H1 (cell line): Measurements from ENCODE around the gene CACUL1. TPM values are rescaled to one million over a fixed set of nuclear protein-coding genes. Genes with fewer than 3 reads are reported as not detected.

Source experiments
- ASH2L ChIP-seq: fragments of 200-600, 300-600 bp; sonication (generic); IDR thresholded peaks from one replicate; pipeline ENCODE4 v1.7.1; 2017; ENCODE audit warnings: low read length
- EGR1 ChIP-seq: IDR thresholded peaks from 2 replicates; pipeline ENCODE4 v1.6.1; 2011; ENCODE audit warnings: low read depth, low read length, borderline replicate concordance
- EZH2 ChIP-seq: fragments of 200-600 bp; sonication (generic); IDR thresholded peaks from 2 replicates; pipeline ENCODE4 v1.7.1; 2012; ENCODE audit warnings: low read depth, mild to moderate bottlenecking, moderate library complexity, low read length, inconsistent platforms; ENCODE audit not compliant: severe bottlenecking
- MAX ChIP-seq: IDR thresholded peaks from 2 replicates; pipeline ENCODE4 v1.6.1; 2012; ENCODE audit warnings: inconsistent platforms
- RNF2 ChIP-seq: fragments of 200-900, 300-1000 bp; sonication (generic); IDR thresholded peaks from 2 replicates; pipeline ENCODE4 v1.7.1; 2016; ENCODE audit warnings: borderline replicate concordance, low read depth, mild to moderate bottlenecking, antibody characterized with exemption, low read length; ENCODE audit not compliant: poor library complexity, severe bottlenecking; ENCODE audit errors: missing control alignments
- ZNF274 ChIP-seq: IDR thresholded peaks from 2 replicates; pipeline ENCODE4 v1.7.0; 2012; ENCODE audit warnings: low read length, borderline replicate concordance; ENCODE audit errors: extremely low read depth
- polyA plus RNA-seq, 7 experiments: library from polyadenylated mRNA; depleted of rRNA in 3 of 7; stranded (reverse) in 5 of 7; unstranded in 2 of 7; fragments of >200 nt in 5 of 7; fragments of 200-250 nt in 2 of 7; gene quantifications; 1 replicate in 5 of 7; 2 replicates in 1 of 7; 4 replicates in 1 of 7; pipeline versions ENCODE4 v1.2.1 to v1.2.3, GENCODE V29; 2011 to 2013; ENCODE audit warnings: missing spikeins in 2 of 7, mixed read lengths in 2 of 7
- total RNA-seq: library from RNA; stranded (reverse); fragmentation: NEBNext Ultra II Directional; extraction: Animal tissue kit (Norgen Biotek cat#: 25700); gene quantifications from 2 replicates; pipeline ENCODE4 v1.2.1, GENCODE V29; 2021

The CACUL1 gene
- total and polyA plus RNA-seq, 2 of the 8 experiments (the other 6 are each of a cell fraction or from before 2014, with no cell fraction given), result 6.5 to 34.2 TPM

GRCh38 chr10:118721539-118721876, 33.3 kb downstream of the CACUL1 start (continued):
- TF ChIP-seq EZH2 (no peak), RNF2 (no peak), ZNF274 (no peak), EGR1 (no peak), ASH2L (no peak), MAX (no peak)
